Effector CD8-positive, alpha-beta T cell (primary cell): ENCODE results near the gene ARHGEF2.

Experiments
- DNase-seq: peaks from one replicate; lab custom pipeline; 2025; lab: John Stamatoyannopoulos, UW

Gene ARHGEF2

GRCh38 chr1:155971910-155972809 is 6.2 kb downstream of the ARHGEF2 start:
- DNase-seq = no peak

GRCh38 chr1:155970531-155971167 is 7.7 kb downstream of the ARHGEF2 start:
- DNase-seq = no peak

GRCh38 chr1:155969377-155969791 is 9.0 kb downstream of the ARHGEF2 start:
- DNase-seq = no peak

GRCh38 chr1:155968670-155969069 is 9.7 kb downstream of the ARHGEF2 start:
- DNase-seq = no peak

GRCh38 chr1:155968051-155968400 is 10.3 kb downstream of the ARHGEF2 start:
- DNase-seq = no peak

GRCh38 chr1:155967341-155968050 is 10.9 kb downstream of the ARHGEF2 start:
- peak; percentile 9 for DNase-seq

- no peak for DNase-seq
These were observed 11.6 kb downstream of the ARHGEF2 start for GRCh38 chr1:155966750-155967149.

- no peak for DNase-seq
These were observed 12.2 kb downstream of the ARHGEF2 start for GRCh38 chr1:155966135-155966534.

GRCh38 chr1:155964193-155964592 is 14.2 kb downstream of the ARHGEF2 start:
- DNase-seq = no peak

GRCh38 chr1:155962599-155963211 is 15.6 kb downstream of the ARHGEF2 start:
- no peak for DNase-seq

- no peak for DNase-seq
These were observed 16.4 kb downstream of the ARHGEF2 start for GRCh38 chr1:155961937-155962336.

GRCh38 chr1:155960081-155960745 is 18.1 kb downstream of the ARHGEF2 start:
- DNase-seq = no peak

GRCh38 chr1:155957411-155957915 is 20.9 kb downstream of the ARHGEF2 start:
- no peak for DNase-seq

- no peak for DNase-seq
These were observed 23.7 kb downstream of the ARHGEF2 start for GRCh38 chr1:155954645-155955044.

- DNase-seq = no peak
These were observed 25.8 kb downstream of the ARHGEF2 start for GRCh38 chr1:155952505-155952890.

GRCh38 chr1:155951753-155952504 is 26.4 kb downstream of the ARHGEF2 start:
- DNase-seq = no peak

- DNase-seq = no peak
These were observed 27.5 kb downstream of the ARHGEF2 start for GRCh38 chr1:155950829-155951228.

- no peak for DNase-seq
These were observed 30.6 kb downstream of the ARHGEF2 start for GRCh38 chr1:155947741-155948140.

GRCh38 chr1:155947292-155947691 is 31.1 kb downstream of the ARHGEF2 start:
- DNase-seq = no peak

- DNase-seq = no peak
These were observed 31.6 kb downstream of the ARHGEF2 start for GRCh38 chr1:155946633-155947219.
